Neural progenitor cell (in vitro differentiated cells): ENCODE data around the gene P2RX6. TPM values are rescaled to one million over a fixed set of nuclear protein-coding genes. Genes with fewer than 3 reads are reported as not detected.

Experiments used
- DNase-seq: peaks from one replicate; pipeline ENCODE4 v3.0.0-alpha.2; 2016; ENCODE audit warnings: low spot score
- H2AFZ ChIP-seq: fragments of 200-600 bp; sonication (generic); replicated peaks from 2 replicates; pipeline ENCODE4 v1.6.1; 2016; ENCODE audit warnings: antibody characterized with exemption
- H3F3A ChIP-seq: fragments of 200-600 bp; sonication (generic); 2 replicates; pipeline ENCODE4 v1.6.1; 2016; ENCODE audit warnings: antibody characterized with exemption, low read depth
- H3K27ac ChIP-seq: fragments of 200-600 bp; sonication (generic); 2 replicates; pipeline ENCODE4 v1.5.1; 2016; ENCODE audit warnings: mild to moderate bottlenecking
- H3K27me3 ChIP-seq: fragments of 200-600 bp; sonication (generic); 2 replicates; pipeline ENCODE4 v1.6.1; 2016; ENCODE audit warnings: mild to moderate bottlenecking, moderate library complexity
- H3K36me3 ChIP-seq: fragments of 200-600 bp; sonication (generic); 2 replicates; pipeline ENCODE4 v1.5.1; 2016
- H3K4me1 ChIP-seq: fragments of 200-600 bp; sonication (generic); 2 replicates; pipeline ENCODE4 v1.6.1; 2016; ENCODE audit warnings: mixed run types
- H3K4me2 ChIP-seq: fragments of 200-600 bp; sonication (generic); 2 replicates; pipeline ENCODE4 v1.6.1; 2016
- H3K4me3 ChIP-seq: fragments of 200-600 bp; sonication (generic); 2 replicates; pipeline ENCODE4 v1.5.1; 2016
- H3K79me2 ChIP-seq: fragments of 200-600 bp; sonication (generic); 2 replicates; pipeline ENCODE4 v1.6.1; 2016; ENCODE audit warnings: low read depth
- H3K9ac ChIP-seq: fragments of 200-600 bp; sonication (generic); 2 replicates; pipeline ENCODE4 v1.6.1; 2016
- H3K9me3 ChIP-seq: fragments of 200-600 bp; sonication (generic); 2 replicates; pipeline ENCODE4 v1.5.1; 2016; ENCODE audit warnings: low read depth
- H4K20me1 ChIP-seq: fragments of 200-600 bp; sonication (generic); 2 replicates; pipeline ENCODE4 v1.6.1; 2016; ENCODE audit warnings: low read depth
- H3K27ac Mint-ChIP-seq: 3 replicates; pipeline ENCODE4 v1.8.0; 2021; ENCODE audit warnings: mixed read lengths
- H3K27me3 Mint-ChIP-seq: 2 replicates; pipeline ENCODE4 v1.8.0; 2022; ENCODE audit warnings: low read depth, mild to moderate bottlenecking, inconsistent platforms, moderate library complexity, mixed read lengths; ENCODE audit not compliant: insufficient read depth
- H3K36me3 Mint-ChIP-seq: 3 replicates; pipeline ENCODE4 v1.8.0; 2021; ENCODE audit warnings: mixed read lengths
- H3K4me1 Mint-ChIP-seq: 3 replicates; pipeline ENCODE4 v1.8.0; 2021; ENCODE audit warnings: mixed read lengths
- H3K4me3 Mint-ChIP-seq: 3 replicates; pipeline ENCODE4 v1.8.0; 2021; ENCODE audit warnings: mild to moderate bottlenecking, moderate library complexity, mixed read lengths
- H3K9me3 Mint-ChIP-seq: 3 replicates; pipeline ENCODE4 v1.8.0; 2020; ENCODE audit warnings: mixed read lengths
- EZH2 ChIP-seq: fragments of 200-600 bp; sonication (generic); IDR thresholded peaks from 2 replicates; pipeline ENCODE4 v1.6.1; 2017; ENCODE audit warnings: antibody characterized with exemption, mild to moderate bottlenecking, moderate library complexity
- EZH2phosphoT487 ChIP-seq: fragments of 200-600 bp; sonication (generic); IDR thresholded peaks from 2 replicates; pipeline ENCODE4 v1.6.1; 2017; ENCODE audit warnings: antibody characterized with exemption
- microRNA counts: library from miRNA; unstranded; fragments of <30 nt; microRNA quantifications from one replicate; lab custom pipeline; 2016
- microRNA-seq: library from miRNA; unstranded; fragments of <30 nt; microRNA quantifications from one replicate; pipeline ENCODE4, GENCODE V29; 2016
- small RNA-seq: library from RNA; depleted of rRNA; stranded (forward); fragments of <200 nt; gene quantifications from one replicate; pipeline ENCODE3, GENCODE V24; 2015
- total RNA-seq: library from RNA; depleted of rRNA; stranded (reverse); fragments of >200 nt; gene quantifications from 2 replicates; pipeline ENCODE4 v1.2.3, GENCODE V29; 2015; ENCODE audit warnings: low replicate concordance
- TF ChIP-seq, protein P1 (sequence below): fragments of 200-600 bp; sonication (generic); IDR thresholded peaks from 2 replicates; pipeline ENCODE4 v1.5.1; 2017; ENCODE audit warnings: antibody characterized with exemption, mild to moderate bottlenecking

P2RX6 gene
- total RNA-seq, 1 donor from 2014 or later: 0.36 TPM

DNA sequence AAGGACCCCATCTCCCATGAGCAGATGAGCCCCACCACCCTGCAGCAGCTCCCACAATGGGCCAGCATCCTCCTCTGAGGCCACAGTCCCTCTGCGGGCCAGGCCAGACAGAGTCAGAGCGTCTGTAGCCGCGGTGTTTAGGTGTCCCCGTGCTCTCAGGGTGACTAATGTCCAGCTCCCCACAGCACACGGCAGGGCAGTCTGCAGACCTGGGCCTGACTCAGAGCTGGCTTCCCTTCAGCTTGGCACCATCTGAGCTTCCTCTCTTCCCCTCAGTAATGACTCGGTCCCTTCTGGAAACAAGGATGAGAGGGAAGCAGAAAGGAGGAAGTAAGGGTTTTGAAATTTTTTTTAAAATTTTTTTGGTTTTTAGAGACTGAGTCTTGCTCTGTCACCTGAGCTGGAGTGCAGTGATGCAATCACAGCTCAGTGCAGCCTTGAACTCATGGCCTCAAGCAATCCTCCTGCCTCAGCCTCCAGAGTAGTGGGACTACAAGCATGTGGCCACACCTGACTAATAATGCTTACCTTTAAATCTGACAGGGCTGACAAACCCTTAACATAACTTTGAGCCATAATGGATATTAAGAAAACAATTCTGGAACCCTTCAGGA, 59.2 kb downstream of the P2RX6 start:
- Histone ChIP-seq H3K4me2 (no peak overlapping the region), H3K27me3 (no peaks in the 10 kb centered on the region), H4K20me1 (no peaks in the 10 kb centered on the region), H3K9me3 (no peaks in the 10 kb centered on the region), H3K79me2 (no peaks in the 10 kb centered on the region), H3F3A (no peaks in the 10 kb centered on the region), H3K4me3 (no peak overlapping the region), H3K9ac (no peak overlapping the region), H3K4me1 (no peaks in the 10 kb centered on the region), H2AFZ (no peak overlapping the region), H3K36me3 (no peaks in the 10 kb centered on the region), H3K27ac (no peak overlapping the region)
- Mint-ChIP-seq H3K36me3 (no peaks in the 10 kb centered on the region), H3K27me3 (peaks cover 5% of the 10 kb centered on the region), H3K4me1 (peaks cover 8% of the 10 kb centered on the region), H3K4me3 (no peak overlapping the region), H3K27ac (no peak overlapping the region), H3K9me3 (peaks cover 10% of the 10 kb centered on the region)
- no peak for DNase-seq
- TF ChIP-seq EZH2 (no peak), EZH2phosphoT487 (no peak)
- TF ChIP-seq, protein P1, sequence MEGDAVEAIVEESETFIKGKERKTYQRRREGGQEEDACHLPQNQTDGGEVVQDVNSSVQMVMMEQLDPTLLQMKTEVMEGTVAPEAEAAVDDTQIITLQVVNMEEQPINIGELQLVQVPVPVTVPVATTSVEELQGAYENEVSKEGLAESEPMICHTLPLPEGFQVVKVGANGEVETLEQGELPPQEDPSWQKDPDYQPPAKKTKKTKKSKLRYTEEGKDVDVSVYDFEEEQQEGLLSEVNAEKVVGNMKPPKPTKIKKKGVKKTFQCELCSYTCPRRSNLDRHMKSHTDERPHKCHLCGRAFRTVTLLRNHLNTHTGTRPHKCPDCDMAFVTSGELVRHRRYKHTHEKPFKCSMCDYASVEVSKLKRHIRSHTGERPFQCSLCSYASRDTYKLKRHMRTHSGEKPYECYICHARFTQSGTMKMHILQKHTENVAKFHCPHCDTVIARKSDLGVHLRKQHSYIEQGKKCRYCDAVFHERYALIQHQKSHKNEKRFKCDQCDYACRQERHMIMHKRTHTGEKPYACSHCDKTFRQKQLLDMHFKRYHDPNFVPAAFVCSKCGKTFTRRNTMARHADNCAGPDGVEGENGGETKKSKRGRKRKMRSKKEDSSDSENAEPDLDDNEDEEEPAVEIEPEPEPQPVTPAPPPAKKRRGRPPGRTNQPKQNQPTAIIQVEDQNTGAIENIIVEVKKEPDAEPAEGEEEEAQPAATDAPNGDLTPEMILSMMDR: no peak

DNA sequence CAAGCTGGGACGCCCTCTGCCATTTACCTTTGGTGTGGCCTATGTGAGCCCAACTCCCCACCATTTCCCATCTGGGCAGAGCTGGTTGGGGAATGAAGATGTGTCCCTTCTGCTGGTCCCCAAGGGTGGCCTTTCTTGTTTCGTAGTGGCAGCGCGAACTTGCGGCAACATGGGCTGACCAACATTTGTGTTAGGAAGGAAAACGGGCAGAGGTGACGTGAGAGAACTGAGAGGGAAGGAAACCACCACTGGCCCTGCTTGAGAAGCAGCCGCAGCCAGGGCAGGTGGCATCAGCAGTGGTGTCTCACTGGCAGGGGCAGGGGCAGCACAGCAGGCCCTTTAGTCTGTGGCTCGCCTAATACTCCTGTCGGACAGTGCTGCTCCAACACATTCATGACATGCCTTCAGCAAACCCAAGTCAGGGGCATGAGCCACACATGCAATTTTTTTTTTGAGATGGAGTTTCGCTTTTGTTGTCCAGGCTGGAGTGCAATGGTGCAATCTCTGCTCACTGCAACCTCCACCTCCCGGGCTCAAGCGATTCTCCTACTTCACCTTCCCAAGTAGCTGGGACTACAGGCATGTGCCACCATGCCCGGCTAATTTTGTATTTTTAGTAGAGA, 60.7 kb downstream of the P2RX6 start:
- H3K9me3 ChIP-seq: no peaks in the 10 kb centered on the region
- H3K27ac ChIP-seq: no peak overlapping the region
- no peaks in the 10 kb centered on the region for H3F3A ChIP-seq
- no peak for TF ChIP-seq EZH2
- no peak for TF ChIP-seq EZH2phosphoT487
- TF ChIP-seq, protein P1: no peak
- Mint-ChIP-seq H3K4me1 (peaks cover 8% of the 10 kb centered on the region), H3K9me3 (peaks cover 8% of the 10 kb centered on the region), H3K27ac (no peak overlapping the region), H3K36me3 (no peaks in the 10 kb centered on the region), H3K27me3 (peaks cover 5% of the 10 kb centered on the region), H3K4me3 (no peak overlapping the region)
- no peak overlapping the region for H3K4me3 ChIP-seq
- H3K36me3 ChIP-seq: no peaks in the 10 kb centered on the region
- H4K20me1 ChIP-seq: no peaks in the 10 kb centered on the region
- no peaks in the 10 kb centered on the region for H3K27me3 ChIP-seq
- DNase-seq: no peak
- H3K9ac ChIP-seq: no peak overlapping the region
- no peaks in the 10 kb centered on the region for H3K4me1 ChIP-seq
- no peaks in the 10 kb centered on the region for H3K79me2 ChIP-seq
- no peak overlapping the region for H2AFZ ChIP-seq
- H3K4me2 ChIP-seq: no peak overlapping the region

GRCh38 chr22:21076912-21077625, 62.1 kb downstream of the P2RX6 start:
- no peak overlapping the region for H3K4me3 ChIP-seq
- TF ChIP-seq EZH2phosphoT487 (no peak), EZH2 (no peak)
- TF ChIP-seq, protein P1: no peak
- peaks cover 5% of the 10 kb centered on the region for H3K27me3 Mint-ChIP-seq
- H4K20me1 ChIP-seq: no peaks in the 10 kb centered on the region
- H2AFZ ChIP-seq: no peak overlapping the region
- H3K4me1 ChIP-seq: no peaks in the 10 kb centered on the region
- H3K36me3 Mint-ChIP-seq: no peaks in the 10 kb centered on the region
- no peaks in the 10 kb centered on the region for H3K79me2 ChIP-seq
- no peaks in the 10 kb centered on the region for H3K9me3 ChIP-seq
- no peak overlapping the region for H3K27ac ChIP-seq
- no peaks in the 10 kb centered on the region for H3K36me3 ChIP-seq
- no peaks in the 10 kb centered on the region for H3K27me3 ChIP-seq
- H3K4me1 Mint-ChIP-seq: peaks cover 8% of the 10 kb centered on the region
- no peak overlapping the region for H3K9ac ChIP-seq
- H3K4me3 Mint-ChIP-seq: no peak overlapping the region
- no peak overlapping the region for H3K27ac Mint-ChIP-seq
- peaks cover 4% of the 10 kb centered on the region for H3K9me3 Mint-ChIP-seq
- no peak overlapping the region for H3K4me2 ChIP-seq
- H3F3A ChIP-seq: no peaks in the 10 kb centered on the region
- DNase-seq: no peak

MicroRNAs encoded within 50 kb of the gene (microRNA counts, 767-probe panel; counts per million panel counts)
- microRNA hsa-miR-649 (lab: Ali Mortazavi, UCI): 460 counts per million, percentile 90 among the panel's probes with 10 or more counts

Small RNAs within 50 kb of the gene (microRNA-seq; reads per million reads assigned to microRNA genes)
- gene MIR649: not detected

Small RNAs within 50 kb of the gene (small RNA-seq; reads per million reads assigned to genes)
- not detected for gene MIR649

Other genes with a start within 250 kb of the P2RX6 start
- gene SERPIND1, start 241.1 kb upstream of the P2RX6 start, total RNA-seq: not detected in 2 replicates
- gene PI4KA, start 156.4 kb upstream of the P2RX6 start, total RNA-seq: 24.4 and 43.3 TPM in 2 replicates
- gene SNAP29, start 156.2 kb upstream of the P2RX6 start, total RNA-seq: 5.6 and 7.1 TPM in 2 replicates
- gene CRKL, start 97.8 kb upstream of the P2RX6 start, total RNA-seq: 91.0 and 109 TPM in 2 replicates
- gene AIFM3, start 47.9 kb upstream of the P2RX6 start, total RNA-seq: 4.3 and 12.0 TPM in 2 replicates
- 21.9 and 39.4 TPM in 2 replicates for gene LZTR1, start 32.9 kb upstream of the P2RX6 start, total RNA-seq
- gene THAP7, start 13.0 kb upstream of the P2RX6 start, total RNA-seq: 14.7 and 29.2 TPM in 2 replicates
- gene SLC7A4, start 17.4 kb downstream of the P2RX6 start, total RNA-seq: 0.34 TPM in 1 of 2 replicates, not detected in the other
- gene LRRC74B, start 30.8 kb downstream of the P2RX6 start, total RNA-seq: not detected in 2 replicates